Measurements from ENCODE around the gene LARGE1. TPM values are rescaled to one million over a fixed set of nuclear protein-coding genes. Genes with fewer than 3 reads are reported as not detected.

The LARGE1 gene
- total RNA-seq, 1 donor from 2014 or later: 27.4 TPM

- no peaks in the 10 kb centered on the region for H3K27me3 ChIP-seq (ENCODE audit: low read depth)
- peaks cover 7% of the 10 kb centered on the region for H3K9me3 ChIP-seq
- H3K4me1 ChIP-seq: peaks cover 24% of the 10 kb centered on the region
- H3K4me3 ChIP-seq: no peak overlapping the region
- no peak for TF ChIP-seq CTCF (IDR thresholded peaks at IDR 0.05)
- intact Hi-C loops (cut with DNase I): no loop called here
- ATAC-seq (no peak), DNase-seq (no peak)
- H3K27ac ChIP-seq: no peak overlapping the region
- no peaks in the 10 kb centered on the region for H3K36me3 ChIP-seq
Measured at GRCh38 chr22:33851240-33851639, 69.0 kb downstream of the LARGE1 start.

GRCh38 chr22:33850724-33851123, 69.6 kb downstream of the LARGE1 start:
- no peak overlapping the region for H3K4me3 ChIP-seq
- no peak for ATAC-seq
- no peak for TF ChIP-seq CTCF (IDR thresholded peaks at IDR 0.05)
- intact Hi-C loops (cut with DNase I): no loop called here
- H3K27me3 ChIP-seq (ENCODE audit: low read depth): no peaks in the 10 kb centered on the region
- no peak for DNase-seq
- H3K9me3 ChIP-seq: peaks cover 7% of the 10 kb centered on the region
- peaks cover 24% of the 10 kb centered on the region for H3K4me1 ChIP-seq
- no peak overlapping the region for H3K27ac ChIP-seq
- H3K36me3 ChIP-seq: no peaks in the 10 kb centered on the region

- Histone ChIP-seq H3K27ac (no peak overlapping the region), H3K36me3 (no peaks in the 10 kb centered on the region), H3K9me3 (peaks cover 7% of the 10 kb centered on the region), H3K4me3 (no peak overlapping the region), H3K27me3 (ENCODE audit: low read depth) (no peaks in the 10 kb centered on the region), H3K4me1 (peaks cover 24% of the 10 kb centered on the region)
- no peak for TF ChIP-seq CTCF (IDR thresholded peaks at IDR 0.05)
- intact Hi-C loops (cut with DNase I): no loop called here
- ATAC-seq (no peak), DNase-seq (no peak)
Measured at GRCh38 chr22:33850193-33850592, 70.1 kb downstream of the LARGE1 start.

- DNase-seq: no peak
- peaks cover 26% of the 10 kb centered on the region for H3K4me1 ChIP-seq
- intact Hi-C loops (cut with DNase I): no loop called here
- H3K36me3 ChIP-seq: no peaks in the 10 kb centered on the region
- H3K4me3 ChIP-seq: no peak overlapping the region
- no peaks in the 10 kb centered on the region for H3K27me3 ChIP-seq (ENCODE audit: low read depth)
- no peak for ATAC-seq
- peaks cover 7% of the 10 kb centered on the region for H3K9me3 ChIP-seq
- TF ChIP-seq CTCF (IDR thresholded peaks at IDR 0.05): no peak
- no peak overlapping the region for H3K27ac ChIP-seq
Measured at GRCh38 chr22:33848251-33848650, 72.0 kb downstream of the LARGE1 start.

GRCh38 chr22:33844273-33844672, 76.0 kb downstream of the LARGE1 start:
- TF ChIP-seq CTCF (IDR thresholded peaks at IDR 0.05): no peak
- Histone ChIP-seq H3K4me3 (no peak overlapping the region), H3K4me1 (peaks cover 7% of the 10 kb centered on the region), H3K27ac (peak overlapping the region; percentile 48), H3K27me3 (ENCODE audit: low read depth) (no peaks in the 10 kb centered on the region), H3K36me3 (no peaks in the 10 kb centered on the region), H3K9me3 (peaks cover 7% of the 10 kb centered on the region)
- DNase-seq: no peak
- ATAC-seq: peak; percentile 29 to 32
- intact Hi-C loops (cut with DNase I): no loop called here

Data from lower lobe of right lung (tissue), 2 donors.